Subcutaneous abdominal adipose tissue (tissue), 5 donors: ENCODE measurements around the gene SERPINF2.

Experiments
- H3K27ac ChIP-seq: one replicate; pipeline ENCODE4 v1.7.0; 2013; ENCODE audit warnings: low read depth, mild to moderate bottlenecking, inconsistent platforms, low read length, moderate library complexity
- H3K27me3 ChIP-seq, 5 donors: one replicate each; pipeline ENCODE4 v1.7.0; 2013; ENCODE audit warnings: low read length in 5 of 5, inconsistent platforms in 1 of 5; ENCODE audit not compliant: control insufficient read depth in 5 of 5, insufficient read depth in 4 of 5
- H3K36me3 ChIP-seq, 5 donors: one replicate each; pipeline ENCODE4 v1.7.0; 2013; ENCODE audit warnings: low read length in 5 of 5; ENCODE audit not compliant: control insufficient read depth in 5 of 5, insufficient read depth in 5 of 5
- H3K4me1 ChIP-seq, 5 donors: one replicate each; pipeline ENCODE4 v1.7.0; 2013; ENCODE audit warnings: low read length in 5 of 5, mild to moderate bottlenecking in 3 of 5, moderate library complexity in 1 of 5; ENCODE audit not compliant: control insufficient read depth in 5 of 5, insufficient read depth in 5 of 5
- H3K4me3 ChIP-seq, 5 donors: one replicate each; pipeline ENCODE4 v1.7.0; 2013; ENCODE audit warnings: low read length in 5 of 5, low read depth in 1 of 5
- H3K9ac ChIP-seq, 5 donors: one replicate each; pipeline ENCODE4 v1.7.0; 2013; ENCODE audit warnings: low read length in 5 of 5, mild to moderate bottlenecking in 4 of 5, moderate library complexity in 3 of 5
- H3K9me3 ChIP-seq, 5 donors: one replicate each; pipeline ENCODE4 v1.7.0; 2013; ENCODE audit warnings: low read length in 5 of 5; ENCODE audit not compliant: control insufficient read depth in 5 of 5
- donor health status: healthy.
- donor health status: healthy.
- donor health status: healthy.
- donor health status: healthy.
- donor health status: healthy.

The SERPINF2 gene

DNA sequence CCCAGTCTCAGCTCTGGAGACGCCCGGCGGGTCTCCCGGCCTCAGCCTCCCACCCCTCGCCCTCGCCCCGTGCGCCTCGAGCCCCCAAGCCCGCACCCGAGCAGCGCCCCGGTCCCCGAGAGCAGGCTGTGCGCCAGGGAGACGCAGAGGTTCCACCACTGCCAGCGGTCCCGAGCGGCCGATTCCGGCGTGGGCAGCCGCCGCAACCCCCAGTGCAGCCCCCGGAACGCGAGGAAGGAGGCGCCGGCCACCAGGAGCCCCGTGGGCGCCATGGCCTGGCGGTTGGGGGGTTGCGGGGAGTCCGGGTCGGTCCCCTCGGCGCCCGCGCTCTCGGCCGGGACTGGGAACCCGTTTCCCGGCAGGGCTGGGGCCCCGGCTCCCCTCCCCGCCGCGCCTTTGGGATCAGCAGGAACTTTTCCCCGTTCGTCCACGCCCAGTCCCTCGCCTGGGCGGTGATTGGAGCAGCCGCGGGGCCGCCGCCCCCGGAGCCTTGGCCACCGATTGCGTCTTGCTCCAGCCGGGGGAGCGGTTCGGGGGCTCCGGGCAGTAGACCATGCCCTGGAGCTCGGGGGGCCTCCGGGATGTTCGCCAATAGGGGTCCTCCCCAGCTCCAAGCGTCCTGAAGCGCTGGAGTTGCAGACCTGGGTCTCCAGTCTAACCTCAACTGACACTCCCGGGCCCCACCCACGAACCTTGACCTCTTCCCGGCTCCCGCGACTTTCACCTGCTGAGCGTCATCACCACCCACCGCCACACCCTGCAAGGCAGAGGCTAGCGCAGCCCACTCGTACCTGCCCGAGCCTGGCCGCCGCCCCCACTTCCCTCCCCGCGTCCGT lies 32.5 kb upstream of the SERPINF2 start, which contains the start of gene TLCD2:
Gene TLCD2 (minus strand): TSS at position 407 of the 836 bp plus-strand sequence. CDS start 135 bp downstream, at position 272.
- H3K4me1 ChIP-seq: peaks cover 13 to 50% (median 47%) of the 10 kb centered on the region in 5 donors
- H3K27ac ChIP-seq: peak within 1 kb of the TSS; percentile 72
- H3K9ac ChIP-seq: peak within 1 kb of the TSS in 4 of 5 donors; percentile 64 to 82 (median 75)
- H3K36me3 ChIP-seq: peaks cover 5 to 45% (median 31%) of the 10 kb centered on the region in 5 donors
- no peaks in the 10 kb centered on the region for H3K9me3 ChIP-seq
- peak within 1 kb of the TSS; percentile 44 to 72 (median 66) for H3K4me3 ChIP-seq
- H3K27me3 ChIP-seq: no peaks in the 10 kb centered on the region

DNA sequence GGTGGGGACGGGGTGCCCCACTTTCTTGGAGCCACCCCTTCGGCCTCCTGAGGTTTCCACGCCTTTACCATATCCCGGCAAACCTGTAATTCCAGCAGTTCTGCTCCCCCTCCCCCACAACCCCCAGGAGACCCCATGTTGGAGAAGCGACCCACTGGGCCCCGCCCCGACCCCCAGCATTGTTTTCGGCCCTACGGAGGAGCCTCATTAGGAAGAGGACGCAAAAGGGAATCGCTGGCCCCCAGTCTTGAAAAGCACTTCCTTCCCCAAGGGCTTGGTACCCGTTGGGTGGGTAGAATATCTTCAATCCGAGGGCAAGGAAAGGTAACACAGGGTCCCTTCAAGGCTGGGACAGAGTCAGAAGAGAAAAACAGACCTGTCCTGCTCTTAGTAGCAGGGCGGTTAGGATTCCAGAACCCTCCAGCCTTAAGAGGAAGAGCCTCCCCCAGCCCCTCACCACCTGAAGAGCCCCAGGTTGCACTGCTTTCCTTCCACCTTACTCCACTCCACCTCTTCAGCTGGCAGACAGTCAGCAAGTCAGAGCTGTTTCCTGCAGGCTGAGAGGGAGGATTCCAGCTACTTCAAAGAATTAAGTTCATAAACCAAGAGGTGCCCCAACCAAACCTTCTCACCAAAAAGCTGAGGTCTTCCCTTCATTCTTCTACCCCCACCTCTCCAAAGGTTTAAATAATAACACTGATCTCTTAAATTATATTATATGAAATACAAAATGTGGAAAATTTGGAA lies 31.7 kb upstream of the SERPINF2 start:
- Histone ChIP-seq H3K4me3 (peak overlapping the region; percentile 44 to 72 (median 66)), H3K36me3 (peaks cover 5 to 45% (median 31%) of the 10 kb centered on the region in 5 donors), H3K9ac (peak overlapping the region in 2 of 5 donors; percentile 71 to 73), H3K9me3 (no peaks in the 10 kb centered on the region), H3K27me3 (no peaks in the 10 kb centered on the region), H3K4me1 (peaks cover 13 to 50% (median 48%) of the 10 kb centered on the region in 5 donors), H3K27ac (peak overlapping the region; percentile 72)

DNA sequence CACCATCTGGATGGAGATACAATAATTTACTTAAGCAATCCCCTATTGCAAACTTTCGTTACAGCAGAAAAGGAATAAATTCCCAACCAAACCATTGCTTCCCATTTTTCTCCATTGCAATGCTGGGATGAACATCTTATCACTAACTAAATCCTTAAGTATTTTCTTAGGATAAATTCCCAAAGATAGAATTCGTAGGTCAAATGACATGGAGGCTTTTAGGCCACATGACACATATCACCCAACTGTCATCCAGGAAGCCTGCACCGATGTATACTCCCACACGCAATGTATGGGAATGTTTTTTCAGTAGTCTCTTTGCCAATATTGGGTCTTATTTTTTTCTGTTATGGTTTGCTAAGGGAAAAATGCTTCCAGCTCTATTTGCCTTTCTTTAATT lies 30.9 kb upstream of the SERPINF2 start:
- Histone ChIP-seq H3K9ac (peak overlapping the region in 1 of 5 donors; percentile 10), H3K36me3 (peaks cover 5 to 45% (median 31%) of the 10 kb centered on the region in 5 donors), H3K4me1 (peaks cover 16 to 53% (median 51%) of the 10 kb centered on the region in 5 donors), H3K27ac (no peak overlapping the region), H3K4me3 (no peak overlapping the region), H3K9me3 (no peaks in the 10 kb centered on the region), H3K27me3 (no peaks in the 10 kb centered on the region)

DNA sequence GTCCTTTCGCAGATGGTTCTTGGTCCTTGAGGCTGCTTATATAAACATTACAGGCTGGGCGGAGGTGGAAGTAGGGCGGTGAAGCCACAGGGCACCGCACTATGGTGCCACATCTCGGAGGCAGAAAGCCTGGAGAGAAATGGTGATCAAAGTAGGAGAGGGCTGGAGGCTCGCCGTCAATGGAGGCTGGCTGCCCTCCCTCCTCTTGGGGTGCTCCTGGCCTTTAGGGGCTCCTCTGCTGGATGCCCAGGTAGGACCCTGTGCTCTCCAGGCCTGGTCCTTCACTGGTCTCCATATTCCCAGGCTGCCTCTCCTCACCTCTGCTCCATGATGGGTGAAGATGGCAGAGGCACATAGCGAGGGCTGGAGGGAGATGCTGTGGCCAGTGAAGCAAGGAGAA lies 30.4 kb upstream of the SERPINF2 start:
- Histone ChIP-seq H3K4me3 (peak overlapping the region in 3 of 5 donors; percentile 10 to 70 (median 50)), H3K36me3 (peaks cover 5 to 45% (median 31%) of the 10 kb centered on the region in 5 donors), H3K27ac (no peak overlapping the region), H3K9me3 (no peaks in the 10 kb centered on the region), H3K9ac (no peak overlapping the region), H3K4me1 (peaks cover 19 to 58% (median 55%) of the 10 kb centered on the region in 5 donors), H3K27me3 (no peaks in the 10 kb centered on the region)

DNA sequence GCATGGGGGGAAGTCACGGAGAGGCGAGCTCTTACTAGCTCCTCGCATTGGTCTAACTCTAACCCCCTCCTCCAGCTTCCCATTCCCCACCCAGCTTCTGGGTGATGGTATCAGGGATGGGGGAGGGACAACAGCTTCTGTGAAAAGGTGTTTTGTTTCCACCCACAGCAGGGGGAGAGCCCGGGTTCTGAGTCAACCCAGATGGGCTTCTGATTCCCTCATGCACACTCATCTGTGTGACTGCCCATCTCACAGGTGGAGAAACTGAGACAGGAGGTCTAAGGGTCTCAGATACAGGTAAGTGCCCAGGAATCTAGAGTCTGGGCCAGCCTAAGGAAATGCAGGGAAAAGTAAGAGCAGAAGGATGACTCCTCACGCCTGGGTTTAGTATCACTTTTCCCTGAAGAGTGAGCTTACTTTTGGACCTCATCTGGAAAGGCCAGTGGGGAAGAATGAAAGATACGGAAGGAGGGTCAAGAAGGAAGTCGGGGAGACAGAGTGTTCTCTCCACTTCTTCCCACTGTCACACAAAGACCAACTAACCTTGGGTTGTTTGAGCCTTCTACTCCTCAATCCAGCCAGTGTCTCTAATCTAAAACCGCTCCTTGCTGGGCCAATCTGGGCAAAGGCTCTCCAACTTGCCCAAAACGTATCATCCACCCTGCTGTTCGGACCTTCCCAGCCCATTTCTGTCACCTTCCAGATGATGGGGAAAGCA lies 29.4 kb upstream of the SERPINF2 start:
- H3K27me3 ChIP-seq: no peaks in the 10 kb centered on the region
- H3K4me3 ChIP-seq: peak overlapping the region; percentile 50 to 88 (median 77)
- H3K27ac ChIP-seq: peak overlapping the region; percentile 99
- no peaks in the 10 kb centered on the region for H3K9me3 ChIP-seq
- H3K36me3 ChIP-seq: peaks cover 5 to 36% (median 25%) of the 10 kb centered on the region in 5 donors
- H3K4me1 ChIP-seq: peaks cover 25 to 68% (median 66%) of the 10 kb centered on the region in 5 donors
- H3K9ac ChIP-seq: peak overlapping the region in 4 of 5 donors; percentile 45 to 84 (median 79)

DNA sequence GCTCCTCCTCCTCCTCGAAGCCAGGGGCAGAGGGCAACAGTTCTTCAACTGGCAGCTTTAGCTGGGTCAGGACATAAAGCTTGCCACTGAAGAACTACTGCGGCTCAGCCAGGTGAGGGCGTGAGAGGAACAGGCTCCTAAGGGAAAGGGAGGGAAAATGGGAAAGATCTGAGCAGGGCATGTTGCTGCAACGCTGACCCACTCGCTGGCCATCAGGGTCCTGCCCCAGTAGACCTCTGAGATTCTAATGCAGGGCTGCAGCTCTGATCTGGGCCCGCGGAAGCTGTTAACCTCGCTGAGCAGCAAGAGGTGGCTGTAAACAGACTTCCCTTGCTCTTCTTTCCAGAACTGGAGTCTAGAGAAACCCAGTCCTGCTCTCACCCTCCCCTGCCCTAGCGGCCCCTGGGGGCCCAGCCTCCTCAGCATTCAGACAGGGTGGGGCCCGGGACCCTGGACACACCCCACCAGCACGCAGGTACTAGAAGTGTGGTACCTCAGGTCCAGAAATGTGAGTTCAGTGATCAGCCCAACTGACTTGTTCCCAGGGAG lies 28.7 kb upstream of the SERPINF2 start:
- Histone ChIP-seq H3K27me3 (no peaks in the 10 kb centered on the region), H3K4me1 (peaks cover 28 to 75% (median 70%) of the 10 kb centered on the region in 5 donors), H3K9ac (peak overlapping the region; percentile 45 to 87 (median 82))

DNA sequence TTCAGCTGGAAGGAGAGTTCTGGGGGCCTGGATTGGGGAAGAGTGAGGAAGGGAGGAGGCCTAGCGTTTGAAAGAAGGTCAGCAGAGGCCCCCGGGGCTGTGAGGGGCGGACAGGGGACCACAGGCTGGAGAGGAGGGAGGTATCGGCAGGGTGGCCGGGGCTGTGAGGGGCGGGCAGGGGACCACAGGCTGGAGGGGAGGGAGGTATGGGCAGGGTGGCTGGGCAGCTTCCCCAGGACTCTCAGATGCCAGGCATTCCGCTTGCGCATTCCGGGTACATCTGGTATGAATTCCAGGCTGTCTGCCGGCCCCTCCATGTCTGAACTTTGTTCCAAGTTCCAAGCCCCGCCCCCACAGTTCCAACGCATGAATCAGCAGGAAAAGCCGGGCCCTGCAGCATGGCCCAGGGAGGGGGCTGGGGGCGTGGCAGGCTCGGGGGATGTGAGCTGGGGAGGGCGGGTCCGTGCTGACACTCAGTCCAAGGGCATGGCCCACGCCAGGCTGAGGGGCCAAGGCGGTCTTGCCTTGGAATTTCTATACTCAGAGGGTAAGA lies 28.2 kb upstream of the SERPINF2 start:
- Histone ChIP-seq H3K4me3 (peak overlapping the region; percentile 77 to 90 (median 83)), H3K27me3 (no peaks in the 10 kb centered on the region), H3K9ac (peak overlapping the region; percentile 74 to 89 (median 87)), H3K4me1 (peaks cover 28 to 72% (median 67%) of the 10 kb centered on the region in 5 donors), H3K27ac (peak overlapping the region; percentile 99), H3K9me3 (no peaks in the 10 kb centered on the region), H3K36me3 (peaks cover 5 to 36% (median 25%) of the 10 kb centered on the region in 5 donors)

More for the DNA sequence above, 28.7 kb upstream of the SERPINF2 start:
- H3K36me3 ChIP-seq: peaks cover 5 to 36% (median 25%) of the 10 kb centered on the region in 5 donors
- H3K9me3 ChIP-seq: no peaks in the 10 kb centered on the region
- H3K27ac ChIP-seq: peak overlapping the region; percentile 99
- H3K4me3 ChIP-seq: peak overlapping the region; percentile 50 to 88 (median 77)

DNA sequence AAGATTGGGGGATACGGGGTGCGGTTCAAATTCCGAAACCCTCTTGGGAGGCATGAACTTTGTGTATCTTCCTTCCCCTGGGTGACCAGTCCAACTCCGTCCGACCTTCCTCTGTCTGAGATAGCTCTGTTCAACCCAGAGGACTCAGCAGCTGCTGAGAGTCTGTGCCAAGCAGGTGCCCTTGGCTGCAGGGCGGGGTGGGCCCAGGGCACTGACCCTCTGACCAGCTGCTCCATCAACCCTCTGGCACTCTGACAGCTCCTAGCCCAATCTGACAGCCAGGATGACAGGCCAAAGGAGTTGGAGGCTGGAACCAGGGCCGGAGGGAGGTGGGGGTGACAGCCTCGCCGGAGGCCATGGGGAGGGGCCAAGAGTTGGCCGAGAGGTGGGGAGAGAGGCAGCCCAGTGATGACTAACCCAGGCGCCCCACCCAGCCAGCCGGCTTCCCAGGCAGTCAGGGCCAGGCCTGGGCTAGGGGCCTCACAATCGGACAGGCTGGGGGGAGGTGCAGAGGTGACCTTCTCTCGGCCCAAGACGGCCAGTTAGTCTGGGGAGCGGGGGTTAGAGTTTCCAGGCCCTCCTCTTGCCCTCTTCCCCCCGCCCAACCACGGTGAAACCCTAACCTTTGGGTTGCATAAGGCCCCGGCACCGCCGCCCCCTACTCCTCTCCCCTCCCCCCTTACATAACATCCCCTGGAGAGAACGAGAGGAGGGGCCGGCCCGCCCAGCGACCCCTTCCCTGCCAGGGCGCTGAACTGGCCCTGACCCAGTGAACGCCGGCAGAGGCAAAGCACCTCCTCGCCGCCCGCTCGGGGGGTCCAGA lies 27.5 kb upstream of the SERPINF2 start:
- Histone ChIP-seq H3K27me3 (no peaks in the 10 kb centered on the region), H3K36me3 (peaks cover 5 to 36% (median 25%) of the 10 kb centered on the region in 5 donors), H3K4me1 (peaks cover 28 to 71% (median 67%) of the 10 kb centered on the region in 5 donors), H3K4me3 (peak overlapping the region; percentile 77 to 90 (median 83)), H3K9me3 (no peaks in the 10 kb centered on the region), H3K27ac (peak overlapping the region; percentile 99), H3K9ac (peak overlapping the region; percentile 74 to 89 (median 82))
